HG02970 (cell line): ENCODE results near the gene FAM184A.
A peak's percentile ranks its signal among the peaks of the same experiment; 100 is the strongest.
"Not testable (repeated sequence)": the region's sequence is repeated elsewhere in the genome, so short reads cannot be mapped to it uniquely, and the experiment has no call there.

Experiments
- ATAC-seq: cut with Tn5 transposase; IDR thresholded peaks from one replicate; pipeline ENCODE4 v1.9.1; 2021; ENCODE audit warnings: mild to moderate bottlenecking, moderate library complexity, moderate number of reproducible peaks; ENCODE audit not compliant: unreplicated experiment, low FRiP score

The FAM184A gene

DNA sequence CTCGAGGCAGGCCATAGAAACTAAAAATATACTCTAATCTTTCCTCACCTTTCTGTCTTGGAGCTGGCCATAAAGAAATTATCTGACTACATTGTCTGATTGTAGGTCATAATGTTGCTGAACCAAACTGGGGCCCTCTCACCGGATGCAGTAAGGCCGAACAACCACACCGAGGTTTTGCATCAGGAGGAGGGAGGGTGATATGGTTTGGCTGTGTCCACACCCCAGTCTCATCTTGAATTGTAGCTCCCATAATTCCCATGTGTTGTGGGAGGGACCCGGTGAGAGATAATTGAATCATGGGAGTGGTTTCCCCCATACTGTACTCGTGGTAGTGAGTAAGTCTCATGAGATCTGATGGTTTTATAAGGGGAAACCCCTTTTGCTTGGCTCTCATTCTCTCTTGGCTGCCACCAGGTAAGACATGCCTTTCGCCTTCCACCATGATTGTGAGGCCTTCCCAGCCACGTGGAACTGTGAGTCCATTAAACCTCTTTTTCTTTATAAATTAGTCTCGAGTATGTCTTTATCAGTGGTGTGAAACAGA, 19.4 kb upstream of the FAM184A start:
- ATAC-seq: not testable (repeated sequence)

DNA sequence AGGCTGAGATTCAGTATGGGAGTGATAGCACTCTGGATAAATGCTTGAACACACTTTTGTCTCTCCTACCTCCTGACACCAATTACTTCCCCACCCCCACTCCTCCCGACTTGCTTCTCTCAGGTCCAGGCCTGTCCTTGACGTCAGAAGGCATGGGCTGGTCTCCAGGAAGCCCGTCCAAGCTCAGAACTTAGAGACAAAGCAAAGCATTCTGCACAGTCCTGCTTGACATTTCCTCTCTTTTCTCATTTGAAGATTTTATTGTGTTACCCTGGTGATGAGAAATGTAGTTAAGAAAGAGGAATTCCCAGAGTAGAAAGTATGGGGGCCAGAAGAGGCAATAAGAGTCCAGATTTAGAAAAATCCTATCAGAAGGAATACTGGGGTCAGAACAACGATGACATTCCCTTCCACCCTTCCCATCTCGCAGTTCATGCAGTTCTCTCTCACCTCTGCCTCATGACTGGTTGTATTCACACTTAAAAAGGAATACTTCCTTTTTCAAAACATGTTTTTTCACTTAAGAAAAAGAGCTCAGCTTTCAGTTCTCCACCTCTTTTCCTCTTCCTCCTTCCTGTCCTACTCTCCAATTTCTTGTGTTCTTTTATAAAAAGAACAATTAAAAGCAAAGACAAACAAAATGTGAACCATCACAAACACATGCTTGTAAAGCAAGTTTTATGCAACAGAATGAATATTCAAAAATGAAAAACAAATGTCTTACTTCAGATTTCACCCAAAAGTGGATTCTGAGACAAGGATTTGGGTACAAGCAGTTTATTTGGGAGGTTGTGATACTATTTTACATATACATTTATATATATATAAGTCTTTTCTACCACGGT, 18.5 kb upstream of the FAM184A start:
- no peak for ATAC-seq

GRCh38 chr6:119090256-119090655, 11.8 kb upstream of the FAM184A start:
- no peak for ATAC-seq

DNA sequence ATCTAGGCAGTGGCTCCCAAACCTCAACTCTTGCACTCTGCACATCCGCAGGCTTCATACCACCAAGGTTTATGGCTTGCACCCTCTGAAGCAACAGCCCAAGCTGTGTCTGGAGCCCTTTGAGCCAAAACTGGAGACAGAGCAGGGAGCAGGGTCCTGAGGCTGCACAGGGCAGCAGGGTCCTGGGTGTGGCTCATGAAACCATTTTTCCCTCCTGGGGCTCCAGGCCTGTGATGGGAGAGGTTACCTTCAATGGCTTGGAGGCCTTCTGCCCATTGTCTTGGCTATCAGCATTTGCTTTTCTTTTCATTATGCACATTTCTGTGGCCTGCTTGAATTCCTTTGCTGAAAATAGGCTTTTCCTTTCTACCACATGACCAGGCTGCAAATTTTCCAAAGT, 6.3 kb upstream of the FAM184A start:
- ATAC-seq: no peak

- ATAC-seq: no peak
Observed at GRCh38 chr6:119083007-119083406, 4.5 kb upstream of the FAM184A start.

- ATAC-seq: no peak
Observed at GRCh38 chr6:119079283-119079809, 882 bp upstream of the FAM184A start.

DNA sequence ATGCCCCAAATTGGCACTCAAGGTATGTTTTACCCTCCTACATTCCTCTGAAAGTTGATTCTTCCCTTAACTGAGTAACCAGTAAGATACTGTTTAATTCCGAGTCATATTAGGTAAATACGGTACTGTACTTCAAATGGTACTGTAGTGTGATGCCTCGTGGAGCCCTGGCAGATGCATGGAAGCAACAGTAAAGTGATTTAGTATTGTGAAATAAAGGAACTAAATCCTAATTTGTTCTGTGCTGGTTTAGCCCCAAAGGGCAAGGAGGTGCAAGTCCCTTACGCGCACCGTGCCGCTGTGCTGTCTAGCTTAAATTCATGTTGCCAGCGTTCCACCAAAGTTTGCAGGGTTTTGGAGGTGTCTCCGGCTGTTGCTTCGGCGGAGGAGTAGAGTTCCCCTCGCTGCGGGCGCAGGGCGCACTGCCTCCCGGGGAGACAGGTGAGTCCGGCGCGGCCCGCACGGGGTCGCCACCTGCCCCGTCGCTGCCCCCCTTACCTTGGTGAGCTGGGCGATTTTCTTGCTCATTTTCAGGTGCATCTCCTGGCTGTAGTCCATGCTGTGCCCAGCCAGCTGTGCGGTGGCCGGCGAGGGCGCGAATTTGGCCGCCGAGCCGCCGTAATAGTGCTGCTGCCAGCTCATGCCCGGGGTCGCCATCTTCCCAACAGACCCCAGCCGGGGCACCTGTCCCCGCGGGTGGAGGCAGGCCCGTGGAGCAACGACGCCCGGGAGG, 655 bp downstream of the FAM184A start:
- ATAC-seq: peak; percentile 36

GRCh38 chr6:119077391-119077642, 1.1 kb downstream of the FAM184A start:
- ATAC-seq: no peak

DNA sequence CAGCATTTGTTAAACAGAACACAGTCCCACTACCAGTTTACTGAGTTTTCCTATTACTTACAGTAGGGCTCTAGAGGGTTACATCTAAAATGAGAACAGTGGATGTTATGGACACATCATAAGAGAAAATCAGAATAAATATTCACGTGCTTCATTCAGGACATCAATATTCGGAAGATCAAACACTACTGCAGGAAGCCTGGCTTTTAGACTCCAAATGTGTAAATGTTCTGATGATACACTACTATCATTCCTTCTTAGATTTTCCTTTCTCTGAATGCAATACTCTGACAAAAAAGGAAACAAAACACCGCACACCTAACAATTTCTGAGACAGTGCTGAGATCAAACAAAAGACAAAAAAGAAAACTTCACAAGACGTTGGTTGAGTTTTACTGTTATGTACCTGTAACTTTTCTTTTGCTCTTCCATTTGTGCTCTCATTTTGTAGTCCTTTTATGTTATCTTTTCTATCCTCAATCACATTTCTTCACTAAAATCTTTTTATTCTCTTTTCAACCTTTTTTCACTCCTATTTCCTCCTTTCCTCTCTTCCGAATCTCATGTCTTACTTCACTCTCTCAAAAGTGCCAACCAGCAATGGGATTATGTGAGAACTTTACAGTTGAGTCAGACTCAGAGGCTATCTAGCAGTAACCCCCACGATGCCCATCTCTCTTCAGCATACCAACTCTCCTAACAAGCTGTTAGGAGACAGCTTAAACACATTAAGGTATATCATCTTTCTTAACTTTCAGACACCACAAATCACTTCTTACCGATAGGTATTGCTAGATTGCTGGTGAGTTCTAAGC, 1.7 kb downstream of the FAM184A start:
- no peak for ATAC-seq

- ATAC-seq: no peak
Observed at GRCh38 chr6:119076173-119076572, 2.3 kb downstream of the FAM184A start.

GRCh38 chr6:119075200-119075981, 3.1 kb downstream of the FAM184A start:
- ATAC-seq: no peak

DNA sequence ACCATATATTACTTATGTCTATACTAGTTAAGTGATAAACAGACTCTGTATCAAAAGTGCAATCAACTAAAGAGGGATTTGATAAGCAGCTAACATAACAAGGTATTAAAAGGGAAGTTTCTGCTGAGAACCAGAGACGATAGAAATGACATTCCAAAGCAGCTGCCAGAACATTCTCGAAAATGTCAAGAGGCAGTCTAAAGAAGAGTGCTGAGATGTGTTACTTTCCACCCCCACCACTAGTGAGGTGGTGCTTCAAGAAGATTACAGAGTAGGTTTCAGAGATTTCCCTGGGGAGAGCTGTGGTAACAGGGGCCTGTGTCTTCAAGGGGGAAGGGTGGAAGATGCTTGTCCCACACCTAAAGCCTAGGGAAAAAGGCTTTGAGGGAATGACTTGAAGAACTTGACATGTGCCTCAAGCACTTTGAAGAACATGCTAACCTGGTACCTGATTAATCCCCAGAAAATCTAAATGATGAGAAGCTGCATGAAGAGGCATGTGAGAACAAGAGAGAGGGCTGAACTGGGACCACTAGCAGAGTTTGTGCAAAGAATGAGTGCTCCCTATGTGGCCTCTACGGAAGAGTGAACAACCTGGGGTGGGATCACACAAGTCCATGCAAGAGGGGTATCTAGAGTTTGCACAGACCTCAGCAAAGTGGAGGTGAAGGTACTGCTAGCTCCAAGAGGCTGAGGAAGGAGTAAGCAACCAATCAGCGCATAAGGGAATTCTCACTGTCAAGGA, 5.0 kb downstream of the FAM184A start:
- ATAC-seq: no peak

DNA sequence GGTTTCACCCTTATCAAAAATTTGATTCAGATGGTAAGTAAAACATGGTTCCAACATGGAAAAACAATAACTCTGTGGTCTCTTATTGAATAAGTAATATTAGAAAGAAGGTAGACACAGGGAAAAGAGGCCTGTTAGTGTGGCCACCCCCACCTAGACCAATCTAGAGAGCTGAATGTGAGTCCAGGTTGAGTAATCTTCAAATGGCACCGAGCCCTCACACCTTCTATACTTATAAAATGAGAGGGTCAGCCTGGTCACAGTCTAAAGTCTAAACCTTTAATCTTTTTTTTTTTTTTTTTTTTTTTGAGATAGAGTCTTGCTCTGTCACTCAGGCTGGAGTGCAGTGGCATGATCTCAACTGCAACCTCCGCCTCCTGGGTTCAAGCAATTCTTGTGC, 6.9 kb downstream of the FAM184A start:
- no peak for ATAC-seq

- no peak for ATAC-seq
Observed at GRCh38 chr6:119067091-119067490, 11.4 kb downstream of the FAM184A start.

DNA sequence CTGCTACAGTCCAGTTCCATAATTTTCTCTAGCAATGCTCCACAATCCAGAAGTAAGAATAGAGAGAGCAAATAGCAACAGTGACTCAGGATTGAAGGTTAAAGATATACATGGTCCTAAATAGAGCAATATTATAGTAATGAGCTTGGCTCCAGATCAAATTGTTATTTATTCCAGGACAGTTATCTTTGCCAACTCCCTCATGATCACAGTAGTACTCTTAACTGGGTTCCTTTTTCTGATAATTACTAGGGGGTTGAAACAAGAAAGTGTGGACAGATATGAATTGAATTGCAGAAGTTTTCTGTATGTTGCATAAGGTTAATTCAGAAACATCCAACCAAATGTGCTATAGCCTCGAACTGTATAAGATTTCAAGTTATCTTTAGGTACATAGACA, 11.9 kb downstream of the FAM184A start:
- ATAC-seq: no peak

GRCh38 chr6:119065955-119066354, 12.5 kb downstream of the FAM184A start:
- ATAC-seq: no peak

- no peak for ATAC-seq
Observed at GRCh38 chr6:119065382-119065781, 13.1 kb downstream of the FAM184A start.

DNA sequence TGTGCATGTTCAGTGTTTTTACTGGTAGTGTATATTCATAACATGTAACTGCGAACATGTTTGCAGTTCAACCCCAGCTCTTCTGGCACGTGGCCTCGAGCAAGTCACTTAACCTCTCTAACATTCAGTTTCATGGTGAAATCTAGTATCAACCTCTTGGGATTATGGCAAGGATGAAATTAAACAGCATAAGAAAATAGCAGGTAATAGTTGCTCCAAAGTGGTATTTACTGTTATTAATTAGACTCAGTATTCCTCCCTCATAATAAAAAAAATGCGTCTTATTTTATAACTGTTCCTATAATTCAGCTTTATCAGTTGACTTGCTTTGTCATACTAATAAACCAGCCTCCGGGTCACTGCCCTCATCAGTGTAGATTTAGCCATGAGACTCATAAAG, 15.0 kb downstream of the FAM184A start:
- no peak for ATAC-seq

GRCh38 chr6:119061215-119061614, 17.2 kb downstream of the FAM184A start:
- ATAC-seq: no peak
